HG02588 (cell line): ENCODE results near the gene COL4A2.
"Not testable (repeated sequence)": the region's sequence is repeated elsewhere in the genome, so short reads cannot be mapped to it uniquely, and the experiment has no call there.

Experiments used
- ATAC-seq: cut with Tn5 transposase; IDR thresholded peaks from one replicate; pipeline ENCODE4 v1.9.1; 2021; ENCODE audit warnings: mild to moderate bottlenecking, moderate library complexity; ENCODE audit not compliant: unreplicated experiment

Gene COL4A2

GRCh38 chr13:110320645-110321044 lies 13.6 kb downstream of the COL4A2 start:
- no peak for ATAC-seq

- not testable (repeated sequence) for ATAC-seq
These were observed 14.5 kb downstream of the COL4A2 start for GRCh38 chr13:110321573-110321972.

- no peak for ATAC-seq
These were observed 15.2 kb downstream of the COL4A2 start for GRCh38 chr13:110322126-110322827.

GRCh38 chr13:110322828-110323171 lies 15.7 kb downstream of the COL4A2 start:
- no peak for ATAC-seq

GRCh38 chr13:110323172-110323891 lies 16.2 kb downstream of the COL4A2 start:
- no peak for ATAC-seq

GRCh38 chr13:110324026-110324749 lies 17.1 kb downstream of the COL4A2 start:
- ATAC-seq = no peak

GRCh38 chr13:110326263-110326904 lies 19.3 kb downstream of the COL4A2 start:
- ATAC-seq = no peak

GRCh38 chr13:110327051-110327721 lies 20.1 kb downstream of the COL4A2 start:
- no peak for ATAC-seq

GRCh38 chr13:110328573-110328972 lies 21.5 kb downstream of the COL4A2 start:
- no peak for ATAC-seq

GRCh38 chr13:110329258-110329657 lies 22.2 kb downstream of the COL4A2 start:
- no peak for ATAC-seq

- no peak for ATAC-seq
These were observed 22.8 kb downstream of the COL4A2 start for GRCh38 chr13:110329798-110330461.

GRCh38 chr13:110330491-110331011 lies 23.5 kb downstream of the COL4A2 start:
- ATAC-seq = no peak

GRCh38 chr13:110331362-110331761 lies 24.3 kb downstream of the COL4A2 start:
- ATAC-seq = no peak

GRCh38 chr13:110332750-110333149 lies 25.7 kb downstream of the COL4A2 start:
- ATAC-seq = no peak

- no peak for ATAC-seq
These were observed 26.8 kb downstream of the COL4A2 start for GRCh38 chr13:110333837-110334236.

GRCh38 chr13:110334256-110334655 lies 27.2 kb downstream of the COL4A2 start:
- no peak for ATAC-seq

- no peak for ATAC-seq
These were observed 27.9 kb downstream of the COL4A2 start for GRCh38 chr13:110334841-110335490.

- no peak for ATAC-seq
These were observed 29.0 kb downstream of the COL4A2 start for GRCh38 chr13:110336108-110336507.

GRCh38 chr13:110336681-110337080 lies 29.6 kb downstream of the COL4A2 start:
- no peak for ATAC-seq

GRCh38 chr13:110337247-110337646 lies 30.2 kb downstream of the COL4A2 start:
- no peak for ATAC-seq
